ENCODE measurements around the gene LRRC3.

Gene LRRC3

GRCh38 chr21:44448651-44449131 lies 6.6 kb upstream of the LRRC3 start:
- no peak overlapping the region for H3K27ac ChIP-seq (ENCODE audit: insufficient read depth, low read length, poor library complexity, severe bottlenecking)
- H3K4me1 ChIP-seq (ENCODE audit: control insufficient read depth, insufficient read depth, low read length, poor library complexity, severe bottlenecking): no peaks in the 10 kb centered on the region
- H3K36me3 ChIP-seq (ENCODE audit: control insufficient read depth, insufficient read depth, low read length): no peaks in the 10 kb centered on the region
- H3K27me3 ChIP-seq (replicated peaks; ENCODE audit: control insufficient read depth, insufficient read depth, low read length, poor library complexity, severe bottlenecking): no peaks in the 10 kb centered on the region
- no peaks in the 10 kb centered on the region for H3K9me3 ChIP-seq (ENCODE audit: control insufficient read depth, low read length)
- DNase-seq: no peak
- no peak overlapping the region for H3K4me3 ChIP-seq (ENCODE audit: insufficient read depth, low read depth, low read length, poor library complexity, severe bottlenecking)

- Histone ChIP-seq H3K4me1 (ENCODE audit: control insufficient read depth, insufficient read depth, low read length, poor library complexity, severe bottlenecking) (no peaks in the 10 kb centered on the region), H3K4me3 (ENCODE audit: insufficient read depth, low read depth, low read length, poor library complexity, severe bottlenecking) (no peak overlapping the region), H3K36me3 (ENCODE audit: control insufficient read depth, insufficient read depth, low read length) (no peaks in the 10 kb centered on the region), H3K9me3 (ENCODE audit: control insufficient read depth, low read length) (no peaks in the 10 kb centered on the region), H3K27ac (ENCODE audit: insufficient read depth, low read length, poor library complexity, severe bottlenecking) (no peak overlapping the region), H3K27me3 (replicated peaks; ENCODE audit: control insufficient read depth, insufficient read depth, low read length, poor library complexity, severe bottlenecking) (no peaks in the 10 kb centered on the region)
- DNase-seq: no peak
Observed at GRCh38 chr21:44449473-44450363, 5.6 kb upstream of the LRRC3 start.

DNA sequence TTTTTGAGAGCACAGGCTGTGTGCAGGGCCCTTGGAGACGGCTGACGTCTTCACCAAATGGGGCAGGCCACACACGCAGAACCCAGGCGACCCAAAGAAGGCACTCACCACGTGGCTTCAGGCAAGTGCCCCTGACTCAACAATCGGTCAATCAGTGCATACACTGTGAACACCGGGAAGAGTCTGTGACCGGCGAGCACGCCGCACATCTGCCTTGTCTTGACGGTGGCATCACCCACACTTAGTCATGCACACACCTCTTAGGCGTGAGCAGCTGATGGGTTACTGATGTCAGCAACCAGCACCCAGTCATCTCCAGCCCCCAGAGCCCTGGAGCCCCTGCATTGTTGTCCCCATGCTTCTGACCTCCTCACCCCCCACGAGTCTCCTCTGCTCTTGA lies 4.9 kb upstream of the LRRC3 start:
- no peak overlapping the region for H3K4me3 ChIP-seq (ENCODE audit: insufficient read depth, low read depth, low read length, poor library complexity, severe bottlenecking)
- H3K9me3 ChIP-seq (ENCODE audit: control insufficient read depth, low read length): no peaks in the 10 kb centered on the region
- H3K27ac ChIP-seq (ENCODE audit: insufficient read depth, low read length, poor library complexity, severe bottlenecking): no peak overlapping the region
- no peak for DNase-seq
- no peaks in the 10 kb centered on the region for H3K27me3 ChIP-seq (replicated peaks; ENCODE audit: control insufficient read depth, insufficient read depth, low read length, poor library complexity, severe bottlenecking)
- H3K36me3 ChIP-seq (ENCODE audit: control insufficient read depth, insufficient read depth, low read length): no peaks in the 10 kb centered on the region
- no peaks in the 10 kb centered on the region for H3K4me1 ChIP-seq (ENCODE audit: control insufficient read depth, insufficient read depth, low read length, poor library complexity, severe bottlenecking)

DNA sequence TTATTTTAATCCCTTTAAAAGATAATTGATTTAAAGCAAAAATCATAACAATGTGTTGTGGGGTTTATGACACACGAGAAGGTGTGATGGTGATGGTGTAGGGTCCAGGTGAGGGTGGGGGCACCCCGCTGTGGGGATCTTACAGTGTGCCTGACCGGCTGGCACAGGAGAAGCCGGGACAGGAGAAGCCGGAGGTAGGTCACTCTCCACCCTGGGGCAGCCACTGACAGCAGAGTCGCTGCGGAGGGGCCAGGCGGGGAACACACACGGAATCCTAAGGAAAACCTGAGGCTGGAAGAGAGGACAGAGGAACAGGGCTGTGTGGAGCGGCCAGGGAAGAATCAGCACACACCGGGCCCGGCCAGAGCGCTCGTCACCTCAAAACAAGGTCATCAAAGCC lies 4.3 kb upstream of the LRRC3 start:
- H3K4me3 ChIP-seq (ENCODE audit: insufficient read depth, low read depth, low read length, poor library complexity, severe bottlenecking): no peak overlapping the region
- H3K27ac ChIP-seq (ENCODE audit: insufficient read depth, low read length, poor library complexity, severe bottlenecking): no peak overlapping the region
- H3K36me3 ChIP-seq (ENCODE audit: control insufficient read depth, insufficient read depth, low read length): no peaks in the 10 kb centered on the region
- no peak for DNase-seq
- peaks cover 2% of the 10 kb centered on the region for H3K4me1 ChIP-seq (ENCODE audit: control insufficient read depth, insufficient read depth, low read length, poor library complexity, severe bottlenecking)
- no peaks in the 10 kb centered on the region for H3K9me3 ChIP-seq (ENCODE audit: control insufficient read depth, low read length)
- H3K27me3 ChIP-seq (replicated peaks; ENCODE audit: control insufficient read depth, insufficient read depth, low read length, poor library complexity, severe bottlenecking): no peaks in the 10 kb centered on the region

GRCh38 chr21:44453120-44453519 lies 2.2 kb upstream of the LRRC3 start:
- H3K9me3 ChIP-seq (ENCODE audit: control insufficient read depth, low read length): no peaks in the 10 kb centered on the region
- no peak overlapping the region for H3K4me3 ChIP-seq (ENCODE audit: insufficient read depth, low read depth, low read length, poor library complexity, severe bottlenecking)
- H3K36me3 ChIP-seq (ENCODE audit: control insufficient read depth, insufficient read depth, low read length): no peaks in the 10 kb centered on the region
- no peak overlapping the region for H3K27ac ChIP-seq (ENCODE audit: insufficient read depth, low read length, poor library complexity, severe bottlenecking)
- DNase-seq: no peak
- no peaks in the 10 kb centered on the region for H3K27me3 ChIP-seq (replicated peaks; ENCODE audit: control insufficient read depth, insufficient read depth, low read length, poor library complexity, severe bottlenecking)
- H3K4me1 ChIP-seq (ENCODE audit: control insufficient read depth, insufficient read depth, low read length, poor library complexity, severe bottlenecking): peaks cover 7% of the 10 kb centered on the region

- no peak for DNase-seq
- no peak overlapping the region for H3K4me3 ChIP-seq (ENCODE audit: insufficient read depth, low read depth, low read length, poor library complexity, severe bottlenecking)
- H3K27me3 ChIP-seq (replicated peaks; ENCODE audit: control insufficient read depth, insufficient read depth, low read length, poor library complexity, severe bottlenecking): no peaks in the 10 kb centered on the region
- H3K4me1 ChIP-seq (ENCODE audit: control insufficient read depth, insufficient read depth, low read length, poor library complexity, severe bottlenecking): peaks cover 7% of the 10 kb centered on the region
- H3K27ac ChIP-seq (ENCODE audit: insufficient read depth, low read length, poor library complexity, severe bottlenecking): no peak overlapping the region
- no peaks in the 10 kb centered on the region for H3K36me3 ChIP-seq (ENCODE audit: control insufficient read depth, insufficient read depth, low read length)
- no peaks in the 10 kb centered on the region for H3K9me3 ChIP-seq (ENCODE audit: control insufficient read depth, low read length)
Observed at GRCh38 chr21:44454058-44454457, 1.3 kb upstream of the LRRC3 start.

- H3K9me3 ChIP-seq (ENCODE audit: control insufficient read depth, low read length): no peaks in the 10 kb centered on the region
- H3K36me3 ChIP-seq (ENCODE audit: control insufficient read depth, insufficient read depth, low read length): no peaks in the 10 kb centered on the region
- H3K27ac ChIP-seq (ENCODE audit: insufficient read depth, low read length, poor library complexity, severe bottlenecking): no peak overlapping the region
- H3K4me3 ChIP-seq (ENCODE audit: insufficient read depth, low read depth, low read length, poor library complexity, severe bottlenecking): peak overlapping the region; percentile 84
- no peak for DNase-seq
- H3K27me3 ChIP-seq (replicated peaks; ENCODE audit: control insufficient read depth, insufficient read depth, low read length, poor library complexity, severe bottlenecking): no peaks in the 10 kb centered on the region
- peaks cover 7% of the 10 kb centered on the region for H3K4me1 ChIP-seq (ENCODE audit: control insufficient read depth, insufficient read depth, low read length, poor library complexity, severe bottlenecking)
Observed at GRCh38 chr21:44455524-44456213, 359 bp downstream of the LRRC3 start.

DNA sequence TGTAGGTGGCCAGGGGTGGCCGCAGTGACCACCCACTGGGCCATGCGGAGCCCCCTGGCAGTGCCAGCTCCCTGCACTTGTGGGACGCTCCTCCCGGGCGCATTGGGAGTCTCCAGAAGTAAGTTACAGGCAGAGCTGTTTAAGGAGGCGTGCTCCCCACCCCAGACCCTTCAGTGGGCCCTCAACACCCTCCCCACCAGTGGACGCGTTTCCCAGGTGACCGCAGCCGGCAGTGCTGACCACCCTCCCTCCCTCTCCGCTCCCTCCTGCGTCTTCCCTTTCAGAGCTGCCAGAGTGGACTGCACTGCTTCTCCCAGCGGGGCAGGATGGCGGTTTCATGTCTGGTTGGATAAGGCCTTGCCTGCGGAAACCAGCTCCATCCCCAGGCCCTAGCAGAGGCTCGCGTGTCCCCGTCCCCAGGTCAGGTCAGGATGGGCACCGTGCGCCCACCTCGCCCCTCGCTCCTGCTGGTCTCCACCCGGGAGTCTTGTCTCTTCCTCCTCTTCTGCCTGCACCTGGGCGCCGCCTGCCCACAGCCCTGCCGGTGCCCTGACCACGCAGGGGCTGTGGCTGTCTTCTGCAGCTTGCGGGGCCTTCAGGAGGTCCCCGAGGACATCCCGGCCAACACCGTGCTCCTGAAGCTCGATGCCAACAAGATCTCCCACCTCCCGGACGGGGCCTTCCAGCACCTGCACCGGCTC lies 1.1 kb downstream of the LRRC3 start:
- H3K4me1 ChIP-seq (ENCODE audit: control insufficient read depth, insufficient read depth, low read length, poor library complexity, severe bottlenecking): peaks cover 7% of the 10 kb centered on the region
- H3K9me3 ChIP-seq (ENCODE audit: control insufficient read depth, low read length): no peaks in the 10 kb centered on the region
- no peaks in the 10 kb centered on the region for H3K27me3 ChIP-seq (replicated peaks; ENCODE audit: control insufficient read depth, insufficient read depth, low read length, poor library complexity, severe bottlenecking)
- H3K36me3 ChIP-seq (ENCODE audit: control insufficient read depth, insufficient read depth, low read length): no peaks in the 10 kb centered on the region
- no peak overlapping the region for H3K27ac ChIP-seq (ENCODE audit: insufficient read depth, low read length, poor library complexity, severe bottlenecking)
- peak overlapping the region; percentile 84 for H3K4me3 ChIP-seq (ENCODE audit: insufficient read depth, low read depth, low read length, poor library complexity, severe bottlenecking)
- DNase-seq: no peak

- no peaks in the 10 kb centered on the region for H3K27me3 ChIP-seq (replicated peaks; ENCODE audit: control insufficient read depth, insufficient read depth, low read length, poor library complexity, severe bottlenecking)
Observed at GRCh38 chr21:44456915-44457736, 1.8 kb downstream of the LRRC3 start.

More at GRCh38 chr21:44456915-44457736, 1.8 kb downstream of the LRRC3 start:
- no peak overlapping the region for H3K4me3 ChIP-seq (ENCODE audit: insufficient read depth, low read depth, low read length, poor library complexity, severe bottlenecking)
- H3K36me3 ChIP-seq (ENCODE audit: control insufficient read depth, insufficient read depth, low read length): no peaks in the 10 kb centered on the region
- H3K9me3 ChIP-seq (ENCODE audit: control insufficient read depth, low read length): no peaks in the 10 kb centered on the region
- no peak for DNase-seq
- peaks cover 7% of the 10 kb centered on the region for H3K4me1 ChIP-seq (ENCODE audit: control insufficient read depth, insufficient read depth, low read length, poor library complexity, severe bottlenecking)
- H3K27ac ChIP-seq (ENCODE audit: insufficient read depth, low read length, poor library complexity, severe bottlenecking): no peak overlapping the region

Data from effector memory CD4-positive, alpha-beta T cell (primary cell).